Suprapubic skin (tissue), 4 donors: ENCODE results near the gene AKAP8.
"Not testable (repeated sequence)": the region's sequence is repeated elsewhere in the genome, so short reads cannot be mapped to it uniquely, and the experiment has no call there.

Experiments
- CTCF ChIP-seq, 2 donors: fragments of 200-600 bp in 1 of 2; fragments of 450-650 bp in 1 of 2; sonication (generic) in 1 of 2; IDR thresholded peaks; one replicate each; pipeline ENCODE4 v1.5.1; 2016 to 2019; ENCODE audit warnings: antibody characterized with exemption in 2 of 2, mild to moderate bottlenecking in 1 of 2, moderate library complexity in 1 of 2
- POLR2A ChIP-seq, 2 donors: fragments of 450-650 bp; IDR thresholded peaks; one replicate each; pipeline ENCODE4 v1.6.1; 2017; ENCODE audit warnings: antibody characterized with exemption in 2 of 2, mild to moderate bottlenecking in 2 of 2, moderate library complexity in 2 of 2
- POLR2AphosphoS5 ChIP-seq, 3 donors: sonication (generic); formaldehyde crosslinking; IDR thresholded peaks; one replicate each; pipeline ENCODE4 v1.6.1; 2017; ENCODE audit warnings: antibody characterized with exemption in 3 of 3

DNA sequence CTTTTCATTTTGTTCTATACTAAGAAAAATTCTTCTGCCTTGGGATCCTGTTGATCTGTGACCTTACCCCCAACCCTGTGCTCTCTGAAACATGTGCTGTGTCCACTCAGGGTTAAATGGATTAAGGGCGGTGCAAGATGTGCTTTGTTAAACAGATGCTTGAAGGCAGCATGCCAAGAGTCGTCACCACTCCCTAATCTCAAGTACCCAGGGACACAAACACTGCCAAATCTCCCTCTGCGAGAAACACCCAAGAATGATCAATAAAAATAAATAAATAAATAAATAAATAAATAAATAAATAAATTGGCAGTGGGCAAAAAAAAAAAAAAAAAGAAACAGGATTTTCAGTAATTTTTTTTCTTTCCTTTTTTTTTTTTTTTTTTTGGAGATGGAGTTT is 15.8 kb downstream of the AKAP8 start:
- TF ChIP-seq CTCF, POLR2AphosphoS5, POLR2A (IDR thresholded peaks at IDR 0.05): not testable (repeated sequence)
